ENCODE data around the gene PROB1. TPM values are rescaled to one million over a fixed set of nuclear protein-coding genes. Genes with fewer than 3 reads are reported as not detected.

Gene PROB1
- total RNA-seq, 4 donors from 2014 or later = 0.08 to 0.44 (median 0.35) TPM

DNA sequence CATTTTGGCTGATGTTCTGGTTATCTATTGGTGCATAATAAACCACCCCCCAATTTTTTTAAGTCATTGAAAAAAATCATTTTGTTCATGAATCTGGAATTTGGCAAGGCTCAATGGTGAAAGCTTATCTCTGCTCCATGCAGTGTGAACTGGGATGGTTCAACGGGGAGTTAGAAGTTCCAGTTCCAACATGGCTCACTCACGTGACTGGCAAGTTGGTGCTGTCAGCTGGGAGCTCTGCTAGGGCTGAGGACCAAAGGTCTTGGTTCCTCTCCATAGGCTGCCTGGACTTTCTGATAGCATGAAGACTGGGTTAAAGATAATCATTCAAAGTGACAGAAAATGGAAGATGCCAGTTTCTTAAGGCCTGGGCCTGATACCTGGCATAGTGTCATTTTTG lies 12.1 kb upstream of the PROB1 start:
- Histone ChIP-seq H3K27ac (no peak overlapping the region), H3K9me3 (no peaks in the 10 kb centered on the region), H3K27me3 (no peaks in the 10 kb centered on the region), H3K36me3 (no peaks in the 10 kb centered on the region), H3K4me3 (no peak overlapping the region), H3K4me1 (peaks cover 29% of the 10 kb centered on the region)
- WGBS = 68% methylated on average over 2 of the region's 2 CpGs
- DNase-seq (ENCODE audit: low spot score in 2 of 2) = no peak
- TF ChIP-seq EP300 (IDR thresholded peaks at IDR 0.05) (no peak), POLR2A (IDR thresholded peaks at IDR 0.05) (no peak), POLR2AphosphoS5 (IDR thresholded peaks at IDR 0.05) (no peak)
- TF ChIP-seq, protein P1, sequence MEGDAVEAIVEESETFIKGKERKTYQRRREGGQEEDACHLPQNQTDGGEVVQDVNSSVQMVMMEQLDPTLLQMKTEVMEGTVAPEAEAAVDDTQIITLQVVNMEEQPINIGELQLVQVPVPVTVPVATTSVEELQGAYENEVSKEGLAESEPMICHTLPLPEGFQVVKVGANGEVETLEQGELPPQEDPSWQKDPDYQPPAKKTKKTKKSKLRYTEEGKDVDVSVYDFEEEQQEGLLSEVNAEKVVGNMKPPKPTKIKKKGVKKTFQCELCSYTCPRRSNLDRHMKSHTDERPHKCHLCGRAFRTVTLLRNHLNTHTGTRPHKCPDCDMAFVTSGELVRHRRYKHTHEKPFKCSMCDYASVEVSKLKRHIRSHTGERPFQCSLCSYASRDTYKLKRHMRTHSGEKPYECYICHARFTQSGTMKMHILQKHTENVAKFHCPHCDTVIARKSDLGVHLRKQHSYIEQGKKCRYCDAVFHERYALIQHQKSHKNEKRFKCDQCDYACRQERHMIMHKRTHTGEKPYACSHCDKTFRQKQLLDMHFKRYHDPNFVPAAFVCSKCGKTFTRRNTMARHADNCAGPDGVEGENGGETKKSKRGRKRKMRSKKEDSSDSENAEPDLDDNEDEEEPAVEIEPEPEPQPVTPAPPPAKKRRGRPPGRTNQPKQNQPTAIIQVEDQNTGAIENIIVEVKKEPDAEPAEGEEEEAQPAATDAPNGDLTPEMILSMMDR (IDR thresholded peaks at IDR 0.05) = no peak

DNA sequence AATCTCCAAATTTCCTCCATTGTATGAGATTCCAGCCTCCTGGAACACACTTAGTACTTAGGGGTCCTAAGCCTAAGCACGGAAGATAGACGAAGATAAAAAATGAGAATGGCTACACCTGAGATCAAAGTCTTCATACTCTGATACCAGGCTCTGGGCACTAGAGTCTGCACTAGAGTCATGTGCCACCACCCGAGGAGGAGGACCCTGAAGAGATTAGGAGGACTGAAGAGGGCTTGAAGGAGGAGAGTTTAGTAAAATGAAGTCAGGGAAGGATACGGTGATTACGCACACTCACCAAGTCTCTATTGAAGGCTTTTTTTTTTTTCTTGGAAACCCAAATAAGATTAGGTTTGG lies 9.6 kb upstream of the PROB1 start:
- DNase-seq (ENCODE audit: low spot score in 2 of 2) = no peak

DNA sequence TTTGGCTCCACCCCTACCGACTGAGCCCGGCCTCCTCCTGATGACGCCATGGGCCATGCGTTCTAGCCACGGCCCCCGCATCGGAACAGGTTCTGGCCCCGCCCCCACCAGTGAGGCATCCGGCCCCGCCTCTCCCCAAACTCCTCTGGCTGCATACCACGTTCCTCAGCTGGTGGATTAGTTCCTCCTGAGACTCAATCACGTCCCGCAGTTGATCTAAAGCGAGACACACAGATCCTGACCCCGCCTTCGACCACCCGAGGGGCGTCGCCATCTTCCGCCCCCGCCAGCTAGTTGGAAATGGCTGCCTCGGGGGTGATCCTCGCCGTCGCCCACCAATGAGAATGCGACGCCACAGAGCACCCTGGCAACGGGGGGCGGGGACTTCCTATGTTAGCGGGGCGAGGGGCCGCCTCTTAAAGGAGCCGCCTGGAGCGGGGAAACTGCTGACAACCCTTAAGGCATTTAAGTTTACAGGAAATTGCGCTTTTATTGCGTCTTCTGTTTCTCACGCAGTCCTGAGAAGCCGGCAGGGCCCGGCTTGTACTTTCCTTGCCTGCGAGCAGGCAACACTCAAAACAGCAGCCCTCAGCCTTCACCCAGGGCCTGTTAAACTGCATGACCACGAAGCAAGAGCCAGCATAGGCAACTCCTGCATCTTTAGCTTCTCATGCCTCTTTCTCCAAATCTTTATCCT lies 9.0 kb upstream of the PROB1 start, which contains the start of gene SPATA24:
Gene SPATA24 (minus strand): TSS at position 303 of the 697 bp plus-strand sequence. CDS start 29 bp downstream, at position 274.
- WGBS = 1% methylated on average over 35 of the region's 41 CpGs
- H3K36me3 ChIP-seq = no peaks in the 10 kb centered on the region
- TF ChIP-seq POLR2AphosphoS5 (IDR thresholded peaks at IDR 0.05) (peak in 2 of 3 donors; percentile 47 to 63), EP300 (IDR thresholded peaks at IDR 0.05) (no peak)
- TF ChIP-seq, protein P1 (IDR thresholded peaks at IDR 0.05) = no peak

More for the DNA sequence above, 9.6 kb upstream of the PROB1 start:
- Histone ChIP-seq H3K27me3 (no peaks in the 10 kb centered on the region), H3K36me3 (no peaks in the 10 kb centered on the region), H3K9me3 (no peaks in the 10 kb centered on the region), H3K4me1 (peaks cover 20% of the 10 kb centered on the region), H3K4me3 (peak overlapping the region; percentile 56), H3K27ac (peak overlapping the region; percentile 91)
- WGBS = 71% methylated on average over 5 of the region's 5 CpGs
- TF ChIP-seq POLR2AphosphoS5 (IDR thresholded peaks at IDR 0.05) (no peak), POLR2A (IDR thresholded peaks at IDR 0.05) (no peak), EP300 (IDR thresholded peaks at IDR 0.05) (no peak)
- TF ChIP-seq, protein P1 (IDR thresholded peaks at IDR 0.05) = no peak

DNA sequence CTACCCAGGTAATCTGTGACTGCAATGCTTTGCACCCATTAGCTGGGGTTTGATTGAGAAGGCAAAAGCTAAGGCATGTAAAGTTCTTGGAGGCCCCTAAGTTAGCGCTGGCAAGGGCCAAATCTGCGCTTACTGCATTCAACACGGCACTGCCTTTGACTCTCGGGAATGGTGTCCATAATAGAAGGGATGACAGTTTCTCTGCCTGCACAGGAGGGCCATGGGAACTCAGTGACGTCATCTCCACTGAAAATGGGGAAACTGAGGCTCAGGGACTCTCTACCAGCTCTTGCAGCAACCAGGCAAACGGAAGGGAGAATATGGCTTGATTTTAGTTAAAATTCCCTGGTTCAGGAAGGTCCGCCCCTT lies 8.5 kb upstream of the PROB1 start:
- Histone ChIP-seq H3K4me3 (peak overlapping the region; percentile 56), H3K36me3 (no peaks in the 10 kb centered on the region), H3K27me3 (no peaks in the 10 kb centered on the region), H3K27ac (peak overlapping the region; percentile 91), H3K4me1 (peaks cover 20% of the 10 kb centered on the region), H3K9me3 (no peaks in the 10 kb centered on the region)
- 17% methylated on average over 6 of the region's 7 CpGs for WGBS
- DNase-seq (ENCODE audit: low spot score in 2 of 2) = no peak
- TF ChIP-seq EP300 (IDR thresholded peaks at IDR 0.05) (no peak), POLR2A (IDR thresholded peaks at IDR 0.05) (no peak)
- TF ChIP-seq, protein P1 (IDR thresholded peaks at IDR 0.05) = no peak

More for the DNA sequence above, 9.0 kb upstream of the PROB1 start, which contains the start of gene SPATA24:
- peak within 1 kb of the TSS; percentile 91 for H3K27ac ChIP-seq
- peak within 1 kb of the TSS; percentile 56 for H3K4me3 ChIP-seq
- H3K4me1 ChIP-seq = peaks cover 20% of the 10 kb centered on the region
- no peaks in the 10 kb centered on the region for H3K27me3 ChIP-seq
- peak; percentile 99 for DNase-seq (ENCODE audit: low spot score in 2 of 2)
- no peaks in the 10 kb centered on the region for H3K9me3 ChIP-seq

DNA sequence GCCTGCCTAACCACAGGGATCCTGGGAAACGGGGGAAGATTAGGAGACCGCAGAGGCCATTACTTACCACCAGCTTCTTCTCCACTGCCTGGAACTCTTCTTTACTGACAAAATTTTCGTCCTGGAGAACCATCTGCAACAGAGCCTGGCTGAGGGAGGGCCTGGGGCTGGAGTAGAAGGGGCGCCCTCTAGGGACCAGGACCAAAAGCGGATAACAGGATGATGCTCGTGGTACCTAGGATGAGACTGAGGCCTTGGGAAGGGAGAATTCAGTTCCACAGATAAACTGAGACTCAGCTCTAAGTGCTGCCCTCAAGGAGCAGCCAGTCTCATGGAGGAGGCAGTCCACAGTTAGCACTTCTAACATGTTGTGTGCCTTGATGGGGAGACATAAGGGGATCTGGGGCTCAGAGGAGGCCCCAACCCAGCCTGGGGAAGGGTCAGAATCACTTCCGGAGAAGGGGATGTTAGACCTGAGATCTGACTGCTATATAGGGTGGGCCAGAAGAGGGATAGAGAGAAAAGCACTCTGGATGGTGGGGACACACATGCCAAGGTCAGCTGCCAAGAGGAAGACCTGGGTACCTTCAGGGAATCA lies 7.8 kb upstream of the PROB1 start:
- no peak for DNase-seq (ENCODE audit: low spot score in 2 of 2)
- Histone ChIP-seq H3K36me3 (no peaks in the 10 kb centered on the region), H3K4me1 (peaks cover 20% of the 10 kb centered on the region), H3K4me3 (no peak overlapping the region), H3K9me3 (no peaks in the 10 kb centered on the region), H3K27ac (no peak overlapping the region), H3K27me3 (no peaks in the 10 kb centered on the region)
- TF ChIP-seq POLR2A (IDR thresholded peaks at IDR 0.05) (no peak), EP300 (IDR thresholded peaks at IDR 0.05) (no peak)
- TF ChIP-seq, protein P1 (IDR thresholded peaks at IDR 0.05) = no peak
- WGBS = 81% methylated on average over 7 of the region's 7 CpGs

Data from suprapubic skin (tissue), 4 donors.